Activated CD4-positive, alpha-beta T cell treated with anti-CD3 and anti-CD28 coated beads, Interleukin-2, amount 50 U/mL, for 48 hours (primary cell): ENCODE results near the gene MICU1.
"Not testable (repeated sequence)": the region's sequence is repeated elsewhere in the genome, so short reads cannot be mapped to it uniquely, and the experiment has no call there.

ENCODE experiments used
- DNase-seq, 2 experiments: peaks; one replicate each; pipeline ENCODE4 v3.0.0-alpha.2; 2020

MICU1 gene

GRCh38 chr10:72442969-72443368 lies 182.9 kb downstream of the MICU1 start:
- not testable (repeated sequence) for DNase-seq

GRCh38 chr10:72435570-72435969 lies 190.3 kb downstream of the MICU1 start:
- DNase-seq: no peak

GRCh38 chr10:72430936-72431335 lies 194.9 kb downstream of the MICU1 start:
- not testable (repeated sequence) for DNase-seq

GRCh38 chr10:72429931-72430330 lies 195.9 kb downstream of the MICU1 start:
- DNase-seq: no peak

- DNase-seq: no peak
Observed at GRCh38 chr10:72426986-72427385, 198.9 kb downstream of the MICU1 start.

GRCh38 chr10:72425133-72425532 lies 200.7 kb downstream of the MICU1 start:
- no peak for DNase-seq

- no peak for DNase-seq
Observed at GRCh38 chr10:72424561-72424960, 201.3 kb downstream of the MICU1 start.

- no peak for DNase-seq
Observed at GRCh38 chr10:72423426-72423825, 202.5 kb downstream of the MICU1 start.

GRCh38 chr10:72421885-72422540 lies 203.9 kb downstream of the MICU1 start:
- no peak for DNase-seq

GRCh38 chr10:72419241-72419640 lies 206.6 kb downstream of the MICU1 start:
- no peak for DNase-seq

GRCh38 chr10:72418679-72419078 lies 207.2 kb downstream of the MICU1 start:
- no peak for DNase-seq

- no peak for DNase-seq
Observed at GRCh38 chr10:72417971-72418370, 207.9 kb downstream of the MICU1 start.

GRCh38 chr10:72416661-72417060 lies 209.2 kb downstream of the MICU1 start:
- no peak for DNase-seq

GRCh38 chr10:72414642-72415041 lies 211.2 kb downstream of the MICU1 start:
- no peak for DNase-seq

- DNase-seq: no peak
Observed at GRCh38 chr10:72409167-72409566, 216.7 kb downstream of the MICU1 start.

GRCh38 chr10:72407927-72408600 lies 217.8 kb downstream of the MICU1 start:
- no peak for DNase-seq

GRCh38 chr10:72407471-72407870 lies 218.4 kb downstream of the MICU1 start:
- no peak for DNase-seq

- DNase-seq: not testable (repeated sequence)
Observed at GRCh38 chr10:72395581-72395980, 230.3 kb downstream of the MICU1 start.

GRCh38 chr10:72392571-72392970 lies 233.3 kb downstream of the MICU1 start:
- no peak for DNase-seq

- no peak for DNase-seq
Observed at GRCh38 chr10:72390764-72391163, 235.1 kb downstream of the MICU1 start.

- no peak for DNase-seq
Observed at GRCh38 chr10:72389716-72390115, 236.2 kb downstream of the MICU1 start.

GRCh38 chr10:72389014-72389413 lies 236.9 kb downstream of the MICU1 start:
- DNase-seq: no peak

GRCh38 chr10:72388062-72388461 lies 237.8 kb downstream of the MICU1 start:
- DNase-seq: no peak

- no peak for DNase-seq
Observed at GRCh38 chr10:72386916-72387586, 238.8 kb downstream of the MICU1 start.
